Measurements from ENCODE around the gene NCK2.

NCK2 gene

DNA sequence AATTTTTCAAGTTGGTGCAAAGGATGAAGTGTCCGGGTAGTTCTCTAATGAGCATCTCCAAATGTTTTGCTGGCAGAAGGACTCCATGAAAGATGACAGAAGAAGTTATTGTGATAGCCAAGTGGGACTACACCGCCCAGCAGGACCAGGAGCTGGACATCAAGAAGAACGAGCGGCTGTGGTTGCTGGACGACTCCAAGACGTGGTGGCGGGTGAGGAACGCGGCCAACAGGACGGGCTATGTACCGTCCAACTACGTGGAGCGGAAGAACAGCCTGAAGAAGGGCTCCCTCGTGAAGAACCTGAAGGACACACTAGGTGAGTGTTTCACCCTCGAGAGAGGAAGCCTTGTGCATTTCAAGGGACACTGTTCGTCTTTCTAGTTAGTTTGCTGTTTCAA is 110.3 kb downstream of the NCK2 start:
- H3K36me3 Mint-ChIP-seq (ENCODE audit: insufficient read depth): peaks cover 39% of the 10 kb centered on the region
- ATAC-seq (replicated peaks): no peak
- H3K4me1 Mint-ChIP-seq (ENCODE audit: low read depth in 2 of 2): peaks cover 58 to 74% of the 10 kb centered on the region in 2 donors
- H3K4me3 Mint-ChIP-seq: peak overlapping the region in 1 of 2 donors; percentile 78
- DNase-seq: no peak
- H3K9me3 Mint-ChIP-seq: no peaks in the 10 kb centered on the region
- no peaks in the 10 kb centered on the region for H3K27me3 Mint-ChIP-seq
- H3K27ac Mint-ChIP-seq: peak overlapping the region; percentile 97 to 98

DNA sequence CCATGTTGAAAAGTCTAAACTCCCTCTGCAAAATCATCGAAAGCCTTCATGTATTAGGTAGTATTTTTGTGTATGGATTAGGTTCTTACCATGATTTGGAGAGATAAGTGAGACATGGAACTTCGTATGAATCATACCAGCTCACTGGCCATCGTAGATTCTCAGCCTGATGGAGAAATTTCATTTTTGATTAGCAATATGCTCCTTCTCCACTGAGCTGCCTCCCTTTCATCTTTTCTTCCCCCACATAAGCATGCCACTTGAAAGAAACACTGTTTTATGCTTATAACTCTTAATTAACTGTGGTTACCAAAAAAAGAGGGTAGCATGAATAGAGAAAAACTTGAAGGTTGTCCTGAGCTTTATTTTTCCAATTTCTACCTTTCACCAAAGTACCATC is 111.9 kb downstream of the NCK2 start:
- peak; percentile 38 for ATAC-seq (replicated peaks)
- H3K36me3 Mint-ChIP-seq (ENCODE audit: insufficient read depth): peaks cover 49% of the 10 kb centered on the region
- H3K27me3 Mint-ChIP-seq: no peaks in the 10 kb centered on the region

DNA sequence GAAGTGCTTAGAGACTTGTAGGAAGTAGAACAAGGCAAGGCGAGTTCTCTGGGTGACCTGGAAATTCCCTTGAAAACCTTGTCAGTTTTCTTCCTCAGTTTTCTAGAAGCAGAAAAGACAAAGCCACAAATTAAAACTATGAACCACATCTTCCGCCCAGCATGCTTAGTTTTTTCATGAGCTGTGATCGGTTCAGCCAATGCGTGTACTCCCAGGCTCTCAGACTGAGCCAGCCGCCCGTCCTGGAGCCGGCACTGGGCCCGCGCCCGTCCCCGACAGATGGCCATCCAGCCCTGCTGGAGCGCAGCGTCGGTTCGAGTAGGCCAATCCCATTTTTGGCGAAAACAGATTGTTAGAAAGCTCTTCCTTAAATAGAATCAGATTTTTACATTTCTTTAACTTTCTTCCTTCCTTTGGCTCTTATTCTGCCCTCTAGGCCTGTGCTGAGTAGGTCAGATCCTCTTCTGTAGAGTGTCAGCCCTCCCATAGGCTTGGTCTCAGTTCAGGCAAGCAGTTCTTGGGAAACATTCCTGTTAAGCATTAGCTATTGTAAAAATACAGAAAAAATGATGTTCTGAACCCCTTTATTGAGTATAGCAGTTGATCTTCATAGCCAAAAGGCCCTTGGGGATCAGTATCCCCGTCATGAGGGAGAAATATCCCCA is 112.5 kb downstream of the NCK2 start:
- DNase-seq (peak in 1 of 3 experiments; percentile 38), ATAC-seq (replicated peaks) (peak; percentile 56)
- Mint-ChIP-seq H3K36me3 (ENCODE audit: insufficient read depth) (peaks cover 49% of the 10 kb centered on the region), H3K4me3 (peak overlapping the region; percentile 78 to 83), H3K27me3 (no peaks in the 10 kb centered on the region), H3K27ac (peak overlapping the region; percentile 97 to 98), H3K9me3 (no peaks in the 10 kb centered on the region), H3K4me1 (ENCODE audit: low read depth in 2 of 2) (peaks cover 65 to 85% of the 10 kb centered on the region in 2 donors)

More for the DNA sequence above, 111.9 kb downstream of the NCK2 start:
- peak overlapping the region; percentile 78 to 83 for H3K4me3 Mint-ChIP-seq
- peaks cover 65 to 85% of the 10 kb centered on the region in 2 donors for H3K4me1 Mint-ChIP-seq (ENCODE audit: low read depth in 2 of 2)
- peak overlapping the region; percentile 97 to 98 for H3K27ac Mint-ChIP-seq
- DNase-seq: no peak
- no peaks in the 10 kb centered on the region for H3K9me3 Mint-ChIP-seq

DNA sequence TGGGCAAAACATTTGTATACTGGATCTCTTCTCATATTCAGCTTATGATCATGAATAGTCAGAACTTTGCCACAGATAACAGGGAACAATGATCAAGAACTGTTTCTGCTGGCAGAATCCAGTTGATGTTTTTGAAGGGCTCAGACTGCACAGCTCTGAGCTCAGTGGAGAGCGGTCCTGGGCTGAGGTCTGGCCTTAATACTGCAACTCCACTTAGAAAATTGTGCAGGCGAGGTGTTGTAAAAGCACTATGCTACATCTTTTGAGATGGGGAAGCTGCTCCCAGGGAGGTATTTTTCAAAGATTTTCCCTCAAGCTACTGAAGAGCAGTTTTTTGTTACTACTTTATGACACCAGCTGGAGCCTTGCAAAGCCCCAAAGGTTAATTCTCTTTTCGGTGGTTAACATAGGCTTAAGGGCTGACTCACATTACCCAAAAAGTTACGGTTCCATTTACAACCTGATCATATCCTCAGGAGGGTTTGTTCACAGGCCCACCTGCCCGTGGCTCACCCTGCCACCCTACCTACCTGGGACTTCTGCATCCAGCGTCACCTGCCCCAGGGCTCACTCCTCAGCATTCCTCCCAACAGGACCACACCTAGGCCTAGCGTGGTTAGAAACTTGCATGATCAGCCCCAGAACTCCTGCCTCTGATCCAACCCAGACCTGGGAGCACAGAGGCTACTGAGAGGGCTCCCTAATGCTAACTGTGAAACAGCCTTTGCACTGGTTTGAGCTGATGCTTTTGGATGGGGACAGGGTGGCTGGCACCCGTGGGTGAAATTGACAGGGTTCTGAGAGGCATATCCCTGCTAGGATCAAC is 114.4 kb downstream of the NCK2 start:
- Mint-ChIP-seq H3K4me3 (peak overlapping the region; percentile 34 to 78), H3K36me3 (ENCODE audit: insufficient read depth) (peaks cover 50% of the 10 kb centered on the region), H3K4me1 (ENCODE audit: low read depth in 2 of 2) (peaks cover 69 to 90% of the 10 kb centered on the region in 2 donors), H3K9me3 (no peaks in the 10 kb centered on the region), H3K27me3 (no peaks in the 10 kb centered on the region), H3K27ac (peak overlapping the region; percentile 97 to 98)
- ATAC-seq (replicated peaks): peak; percentile 25
- no peak for DNase-seq

DNA sequence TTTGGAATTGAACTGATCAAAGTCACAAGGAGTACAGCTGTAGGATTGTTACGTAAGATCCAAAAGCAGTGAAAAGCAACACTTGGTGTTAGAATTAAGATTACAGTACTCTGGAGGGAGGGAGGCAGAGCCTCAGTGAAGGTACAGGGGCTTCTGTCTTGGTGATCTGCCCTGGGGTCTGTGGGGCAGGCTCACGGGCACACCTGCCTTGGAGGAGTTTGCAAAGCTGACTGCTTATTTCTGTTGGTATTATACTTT is 114.9 kb downstream of the NCK2 start:
- Mint-ChIP-seq H3K27ac (peak overlapping the region; percentile 97 to 98), H3K36me3 (ENCODE audit: insufficient read depth) (peaks cover 51% of the 10 kb centered on the region), H3K27me3 (no peaks in the 10 kb centered on the region), H3K9me3 (no peaks in the 10 kb centered on the region), H3K4me3 (peak overlapping the region; percentile 34 to 78), H3K4me1 (ENCODE audit: low read depth in 2 of 2) (peaks cover 74 to 95% of the 10 kb centered on the region in 2 donors)
- no peak for DNase-seq
- no peak for ATAC-seq (replicated peaks)

DNA sequence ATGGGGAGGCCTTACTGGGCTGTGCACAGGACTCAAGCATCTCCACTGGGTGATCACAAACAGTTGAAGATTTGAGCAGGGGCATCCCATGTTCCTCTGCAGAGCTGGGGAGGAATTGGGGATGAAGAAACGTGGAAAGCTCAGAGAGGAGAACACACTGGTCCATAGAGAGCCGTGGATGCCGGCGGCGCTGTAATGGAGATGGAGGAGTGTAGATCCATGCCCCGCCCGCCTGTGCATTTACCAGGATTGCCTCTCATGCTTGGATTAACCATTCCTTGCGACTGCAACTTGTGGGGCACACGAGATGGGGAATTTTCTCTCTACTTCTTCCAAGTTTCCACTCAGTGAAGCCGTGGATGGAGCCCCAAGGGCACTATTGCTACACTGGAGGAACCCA is 115.9 kb downstream of the NCK2 start:
- Mint-ChIP-seq H3K27ac (peak overlapping the region; percentile 55 to 97), H3K27me3 (no peaks in the 10 kb centered on the region), H3K4me1 (ENCODE audit: low read depth in 2 of 2) (peaks cover 78 to 96% of the 10 kb centered on the region in 2 donors), H3K9me3 (no peaks in the 10 kb centered on the region), H3K4me3 (peak overlapping the region; percentile 29 to 78), H3K36me3 (ENCODE audit: insufficient read depth) (peaks cover 42% of the 10 kb centered on the region)
- DNase-seq (no peak), ATAC-seq (replicated peaks) (no peak)

DNA sequence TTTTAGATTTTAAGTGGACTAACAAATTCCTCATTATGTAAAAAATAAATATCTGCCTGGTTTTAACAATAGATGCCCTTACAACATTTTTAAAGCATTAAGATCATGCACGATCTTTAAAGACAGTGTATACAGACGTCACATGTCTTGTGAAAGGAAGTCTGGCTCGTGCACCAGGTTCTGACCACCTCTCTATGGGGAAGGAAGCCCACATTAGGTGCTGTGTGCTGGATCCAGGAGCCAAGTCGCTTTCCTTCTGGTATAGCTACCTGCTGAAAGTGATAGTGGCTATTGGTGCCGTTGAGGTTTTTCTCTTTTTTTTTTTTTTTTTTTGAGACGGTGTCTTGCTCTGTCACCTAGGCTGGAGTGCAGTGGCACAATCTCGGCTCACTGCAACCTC is 116.5 kb downstream of the NCK2 start:
- no peak for DNase-seq
- Mint-ChIP-seq H3K27me3 (no peaks in the 10 kb centered on the region), H3K36me3 (ENCODE audit: insufficient read depth) (peaks cover 35% of the 10 kb centered on the region), H3K4me3 (peak overlapping the region; percentile 29 to 78), H3K9me3 (no peaks in the 10 kb centered on the region), H3K4me1 (ENCODE audit: low read depth in 2 of 2) (peaks cover 71 to 90% of the 10 kb centered on the region in 2 donors), H3K27ac (peak overlapping the region; percentile 55 to 97)
- peak; percentile 38 for ATAC-seq (replicated peaks)

DNA sequence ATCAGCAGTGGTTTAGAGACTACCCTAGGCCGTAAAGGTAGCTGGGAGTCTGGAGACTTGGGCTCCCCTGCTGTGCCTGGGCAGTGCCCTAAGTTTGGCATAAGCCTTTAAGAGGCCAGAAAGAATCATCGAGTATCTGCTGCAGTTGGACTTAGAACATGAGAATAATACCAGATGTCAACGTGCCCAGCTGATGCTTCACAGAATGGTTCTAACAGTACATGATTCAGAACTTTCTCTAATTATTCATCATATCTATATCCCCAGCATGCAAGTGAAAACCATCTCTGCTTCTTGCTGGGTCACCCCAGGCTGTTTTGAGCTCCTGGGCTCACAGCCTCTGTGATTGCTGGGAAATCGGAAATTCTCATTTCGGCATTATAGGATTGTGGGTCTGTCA is 118.1 kb downstream of the NCK2 start:
- ATAC-seq (replicated peaks): no peak
- Mint-ChIP-seq H3K27me3 (no peaks in the 10 kb centered on the region), H3K4me1 (ENCODE audit: low read depth in 2 of 2) (peaks cover 64 to 82% of the 10 kb centered on the region in 2 donors), H3K36me3 (ENCODE audit: insufficient read depth) (peaks cover 24% of the 10 kb centered on the region), H3K4me3 (peak overlapping the region; percentile 34 to 77), H3K27ac (peak overlapping the region; percentile 92 to 97), H3K9me3 (no peaks in the 10 kb centered on the region)
- no peak for DNase-seq

DNA sequence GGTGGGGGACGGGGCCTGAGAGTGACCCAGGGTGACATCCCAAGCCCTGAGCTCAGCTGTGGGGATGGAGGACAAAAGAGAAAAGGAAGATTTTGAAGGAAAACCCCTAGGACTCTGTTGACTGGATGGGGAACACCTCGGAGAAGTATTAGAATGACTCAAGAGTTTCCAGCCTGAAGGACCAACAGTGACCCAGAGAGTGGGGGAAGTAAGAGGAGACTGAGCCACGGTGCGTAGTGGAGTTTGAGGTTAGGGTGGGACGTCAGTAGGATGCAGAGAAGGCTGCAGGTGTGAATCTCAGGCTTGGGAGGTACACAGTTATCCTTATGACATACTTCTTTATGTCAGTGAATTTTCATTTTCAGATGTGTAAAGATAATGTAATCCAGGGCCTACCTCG is 119.5 kb downstream of the NCK2 start:
- Mint-ChIP-seq H3K36me3 (ENCODE audit: insufficient read depth) (peaks cover 20% of the 10 kb centered on the region), H3K27me3 (no peaks in the 10 kb centered on the region), H3K4me1 (ENCODE audit: low read depth in 2 of 2) (peaks cover 64 to 77% of the 10 kb centered on the region in 2 donors), H3K27ac (peak overlapping the region; percentile 92 to 97), H3K9me3 (no peaks in the 10 kb centered on the region), H3K4me3 (peak overlapping the region; percentile 62 to 77)
- DNase-seq: peak in 2 of 3 experiments; percentile 17 to 40
- peak; percentile 88 for ATAC-seq (replicated peaks)

DNA sequence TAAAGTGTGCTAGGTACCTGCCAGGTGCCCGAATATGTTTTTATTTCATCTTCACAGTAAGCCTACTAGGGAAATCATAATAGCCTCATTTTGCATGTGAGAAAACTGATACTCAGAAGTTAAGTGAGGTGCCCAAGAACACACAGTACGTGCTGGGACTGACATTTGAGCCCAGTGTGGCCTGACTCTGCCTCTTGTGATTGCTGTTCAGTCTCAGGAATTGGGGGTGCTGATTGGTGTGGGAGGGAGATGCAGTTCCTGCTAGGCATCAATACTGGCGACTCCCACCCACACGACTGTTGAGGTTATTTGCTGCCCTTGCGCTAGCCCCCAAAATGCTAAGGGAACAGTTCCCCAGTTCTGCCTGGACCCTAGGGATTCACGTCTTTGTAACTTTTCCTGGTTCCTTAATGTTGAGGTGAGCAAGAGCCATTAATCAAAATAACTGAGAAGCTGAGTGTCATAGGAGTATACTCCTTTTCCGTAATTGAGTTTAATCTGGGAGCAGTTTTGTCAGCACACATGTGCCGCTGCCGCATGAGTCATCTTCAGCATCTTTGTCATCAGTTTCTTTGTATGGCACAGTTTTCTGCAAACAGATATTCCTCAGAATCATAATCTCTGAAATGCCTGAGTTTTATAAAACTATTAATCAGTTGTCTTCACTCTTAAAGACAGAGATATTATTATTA is 120.7 kb downstream of the NCK2 start:
- Mint-ChIP-seq H3K27me3 (no peaks in the 10 kb centered on the region), H3K27ac (peak overlapping the region; percentile 92 to 97), H3K36me3 (ENCODE audit: insufficient read depth) (peaks cover 12% of the 10 kb centered on the region), H3K4me3 (peak overlapping the region; percentile 62 to 77), H3K9me3 (no peaks in the 10 kb centered on the region), H3K4me1 (ENCODE audit: low read depth in 2 of 2) (peaks cover 58 to 70% of the 10 kb centered on the region in 2 donors)
- DNase-seq: no peak
- ATAC-seq (replicated peaks): no peak

DNA sequence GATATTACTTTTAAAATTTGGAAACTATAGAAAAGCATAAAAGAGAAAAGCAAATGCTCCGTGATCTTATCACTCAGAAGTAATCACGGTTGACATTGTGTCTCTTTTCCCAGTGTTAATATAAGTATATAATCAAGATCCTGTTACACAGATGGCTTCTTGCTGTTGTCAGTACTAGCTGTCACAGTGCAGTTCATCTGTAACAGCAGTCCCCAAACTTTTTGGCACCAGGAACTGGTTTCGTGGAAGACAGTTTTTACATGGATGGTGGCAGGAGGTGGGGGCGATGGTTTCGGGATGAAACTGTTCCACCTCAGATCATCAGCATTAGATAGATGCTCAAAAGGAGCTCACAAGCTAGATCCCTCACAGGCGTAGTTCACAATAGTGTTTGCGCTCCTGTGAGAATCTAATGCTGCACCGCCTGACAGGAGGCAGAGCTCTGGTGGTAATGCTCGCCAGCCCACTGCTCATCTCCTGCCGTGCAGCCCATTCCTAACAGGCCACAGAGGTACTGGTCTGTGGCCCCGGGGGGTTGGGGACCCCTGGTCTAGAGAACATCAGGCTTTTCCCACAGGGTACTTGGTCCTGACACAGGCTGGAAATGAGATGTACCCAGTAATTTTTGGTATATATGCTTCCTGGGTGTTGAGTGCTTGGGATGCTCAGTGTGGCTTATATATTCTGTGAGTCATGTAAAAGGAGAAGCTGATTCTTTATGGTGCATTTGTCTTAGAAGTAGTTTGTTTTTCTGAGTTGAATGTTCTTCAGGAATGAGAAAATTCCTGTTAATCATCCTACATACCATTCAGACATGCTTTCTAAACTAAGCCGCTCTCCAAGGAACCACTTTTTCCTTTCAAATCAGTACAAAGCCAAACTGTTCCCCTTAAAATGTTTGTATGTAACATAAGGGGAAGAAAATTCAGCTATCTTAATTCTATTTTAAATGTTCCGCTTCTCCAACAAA is 121.8 kb downstream of the NCK2 start:
- no peak for ATAC-seq (replicated peaks)
- Mint-ChIP-seq H3K27me3 (no peaks in the 10 kb centered on the region), H3K4me3 (no peak overlapping the region), H3K36me3 (ENCODE audit: insufficient read depth) (peaks cover 5% of the 10 kb centered on the region), H3K27ac (peak overlapping the region; percentile 92 to 97), H3K4me1 (ENCODE audit: low read depth in 2 of 2) (peaks cover 59 to 68% of the 10 kb centered on the region in 2 donors), H3K9me3 (no peaks in the 10 kb centered on the region)
- DNase-seq: no peak

DNA sequence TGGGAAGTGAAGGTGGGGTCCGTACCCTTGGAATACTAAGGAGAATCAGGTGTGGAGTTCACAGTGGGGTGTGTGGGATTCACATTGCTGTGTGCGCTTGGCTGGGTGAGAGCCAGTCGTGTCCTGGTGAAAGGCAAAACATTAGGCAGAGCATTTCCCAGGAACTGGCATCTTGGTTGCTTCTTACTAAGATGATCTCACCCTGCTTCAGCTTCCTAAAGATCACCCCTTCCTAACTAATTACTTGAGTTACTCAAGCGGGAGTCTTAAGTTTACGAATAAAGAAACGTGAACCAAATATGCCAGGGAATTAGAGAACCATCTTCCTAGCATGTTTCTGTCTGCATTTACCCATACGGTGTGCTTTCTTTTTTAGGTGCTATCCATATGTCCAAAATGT is 122.9 kb downstream of the NCK2 start:
- no peak for DNase-seq
- Mint-ChIP-seq H3K27ac (peak overlapping the region; percentile 60 to 81), H3K9me3 (no peaks in the 10 kb centered on the region), H3K36me3 (ENCODE audit: insufficient read depth) (peaks cover 5% of the 10 kb centered on the region), H3K4me1 (ENCODE audit: low read depth in 2 of 2) (peaks cover 66 to 69% of the 10 kb centered on the region in 2 donors), H3K4me3 (no peak overlapping the region), H3K27me3 (no peaks in the 10 kb centered on the region)
- ATAC-seq (replicated peaks): no peak

DNA sequence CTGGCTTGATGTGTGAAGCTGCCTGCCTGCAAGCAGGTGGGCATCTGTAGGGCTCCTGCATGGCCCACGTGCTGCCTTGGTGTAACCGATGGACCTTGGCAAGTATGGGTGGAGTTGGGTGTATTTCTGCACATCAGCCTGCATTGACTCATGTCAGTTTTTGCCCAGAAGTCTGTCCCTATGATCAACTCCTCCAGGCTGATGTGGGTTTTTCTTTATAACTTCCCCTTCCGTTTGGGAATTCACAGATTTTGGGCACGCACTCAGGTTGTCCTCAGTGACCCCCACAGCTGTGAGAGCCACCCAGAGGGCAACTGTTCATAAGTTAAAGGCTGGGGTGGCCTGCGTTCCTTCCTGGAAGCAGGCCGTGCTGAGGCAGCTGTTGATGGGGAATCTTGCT is 123.3 kb downstream of the NCK2 start:
- Mint-ChIP-seq H3K4me3 (no peak overlapping the region), H3K27ac (peak overlapping the region; percentile 60 to 81), H3K36me3 (ENCODE audit: insufficient read depth) (peaks cover 5% of the 10 kb centered on the region), H3K4me1 (ENCODE audit: low read depth in 2 of 2) (peaks cover 66 to 69% of the 10 kb centered on the region in 2 donors), H3K27me3 (no peaks in the 10 kb centered on the region), H3K9me3 (no peaks in the 10 kb centered on the region)
- ATAC-seq (replicated peaks) (no peak), DNase-seq (no peak)

All from effector memory CD8-positive, alpha-beta T cell (primary cell).